ENCODE results near the gene OTOF. TPM values are rescaled to one million over a fixed set of nuclear protein-coding genes. Genes with fewer than 3 reads are reported as not detected.

The OTOF gene
- total RNA-seq, 1 donor from 2014 or later = not detected

- Mint-ChIP-seq H3K4me3 (no peak overlapping the region), H3K4me1 (peaks cover 8% of the 10 kb centered on the region), H3K27ac (no peak overlapping the region), H3K27me3 (peaks cover 13% of the 10 kb centered on the region), H3K36me3 (ENCODE audit: low read depth) (no peaks in the 10 kb centered on the region), H3K9me3 (no peaks in the 10 kb centered on the region)
- no peak for ATAC-seq (ENCODE audit: low read depth)
- DNase-seq = no peak
- no peak for TF ChIP-seq CTCF (IDR thresholded peaks at IDR 0.05)
- CTCF ChIA-PET = no interaction called here
- intact Hi-C loops (cut with micrococcal nuclease) = no loop called here
- POLR2A ChIA-PET = no interaction called here
These were observed 66.5 kb downstream of the OTOF start for GRCh38 chr2:26411419-26411818.

GRCh38 chr2:26410764-26411243 lies 67.1 kb downstream of the OTOF start:
- no peak for TF ChIP-seq CTCF (IDR thresholded peaks at IDR 0.05)
- no peak for DNase-seq
- no peak for ATAC-seq (ENCODE audit: low read depth)
- ChIA-PET POLR2A (no interaction called here), CTCF (no interaction called here)
- H3K4me1 Mint-ChIP-seq = peaks cover 8% of the 10 kb centered on the region
- intact Hi-C loops (cut with micrococcal nuclease) = no loop called here
- H3K9me3 Mint-ChIP-seq = no peaks in the 10 kb centered on the region
- no peaks in the 10 kb centered on the region for H3K36me3 Mint-ChIP-seq (ENCODE audit: low read depth)
- peaks cover 13% of the 10 kb centered on the region for H3K27me3 Mint-ChIP-seq
- H3K4me3 Mint-ChIP-seq = no peak overlapping the region
- H3K27ac Mint-ChIP-seq = no peak overlapping the region

GRCh38 chr2:26409785-26410184 lies 68.1 kb downstream of the OTOF start:
- CTCF ChIA-PET = no interaction called here

GRCh38 chr2:26407526-26407925 lies 70.4 kb downstream of the OTOF start:
- no peak for TF ChIP-seq CTCF (IDR thresholded peaks at IDR 0.05)
- Mint-ChIP-seq H3K36me3 (ENCODE audit: low read depth) (no peaks in the 10 kb centered on the region), H3K27ac (no peak overlapping the region), H3K27me3 (peaks cover 15% of the 10 kb centered on the region), H3K4me3 (no peak overlapping the region), H3K9me3 (no peaks in the 10 kb centered on the region), H3K4me1 (peaks cover 8% of the 10 kb centered on the region)
- intact Hi-C loops (cut with micrococcal nuclease) = no loop called here
- no peak for DNase-seq
- CTCF ChIA-PET = no interaction called here
- POLR2A ChIA-PET = no interaction called here
- no peak for ATAC-seq (ENCODE audit: low read depth)

More at GRCh38 chr2:26409785-26410184, 68.1 kb downstream of the OTOF start:
- Mint-ChIP-seq H3K4me1 (peaks cover 8% of the 10 kb centered on the region), H3K36me3 (ENCODE audit: low read depth) (no peaks in the 10 kb centered on the region), H3K4me3 (no peak overlapping the region), H3K27me3 (peaks cover 13% of the 10 kb centered on the region), H3K27ac (no peak overlapping the region), H3K9me3 (no peaks in the 10 kb centered on the region)
- POLR2A ChIA-PET = no interaction called here
- intact Hi-C loops (cut with micrococcal nuclease) = no loop called here
- DNase-seq = no peak
- ATAC-seq (ENCODE audit: low read depth) = no peak
- TF ChIP-seq CTCF (IDR thresholded peaks at IDR 0.05) = no peak

Other genes starting within 250 kb of the OTOF start
- 127 and 128 TPM in 2 replicates for gene HADHA, start 233.5 kb downstream of the OTOF start, total RNA-seq
- gene HADHB, start 233.2 kb downstream of the OTOF start, total RNA-seq = 62.4 and 65.6 TPM in 2 replicates
- gene SELENOI, start 132.0 kb downstream of the OTOF start, total RNA-seq = 20.2 and 21.1 TPM in 2 replicates
- 0.76 and 1.0 TPM in 2 replicates for gene ADGRF3, start 131.3 kb downstream of the OTOF start, total RNA-seq
- gene DRC1, start 76.2 kb downstream of the OTOF start, total RNA-seq = not detected in 2 replicates
- not detected in 2 replicates for gene CIB4, start 163.2 kb upstream of the OTOF start, total RNA-seq
- not detected in 2 replicates for gene KCNK3, start 214.6 kb upstream of the OTOF start, total RNA-seq